Measurements from ENCODE around the gene IL21.
"Not testable (repeated sequence)": the region's sequence is repeated elsewhere in the genome, so short reads cannot be mapped to it uniquely, and the experiment has no call there.

Gene IL21

GRCh38 chr4:122583906-122584305, 37.0 kb downstream of the IL21 start:
- in situ Hi-C loops (cut with HindIII; ENCODE audit: low sequenced_read_pairs): no loop called here

GRCh38 chr4:122577808-122578781, 42.8 kb downstream of the IL21 start:
- in situ Hi-C loops (cut with HindIII; ENCODE audit: low sequenced_read_pairs): loop anchor here (5.0 kb wide), 1 partner anchor 276 kb away; no protein-coding TSS in a partner anchor

- in situ Hi-C loops (cut with HindIII; ENCODE audit: low sequenced_read_pairs): loop anchor here (5.0 kb wide), 1 partner anchor 275 kb away; no protein-coding TSS in a partner anchor
Measured at GRCh38 chr4:122577189-122577553, 43.7 kb downstream of the IL21 start.

GRCh38 chr4:122576261-122577188, 44.3 kb downstream of the IL21 start:
- in situ Hi-C loops (cut with HindIII; ENCODE audit: low sequenced_read_pairs): loop anchor here (5.0 kb wide), 1 partner anchor 274 kb away; no protein-coding TSS in a partner anchor

GRCh38 chr4:122574347-122574746, 46.5 kb downstream of the IL21 start:
- in situ Hi-C loops (cut with HindIII; ENCODE audit: low sequenced_read_pairs): not testable (repeated sequence)

GRCh38 chr4:122562449-122562848, 58.4 kb downstream of the IL21 start:
- in situ Hi-C loops (cut with HindIII; ENCODE audit: low sequenced_read_pairs): no loop called here
